OCI-M2 (cell line): Measurements from ENCODE around the gene CBX7.

Source experiments
- DNase-seq: peaks from one replicate; lab custom pipeline; 2025; ENCODE audit not compliant: unreplicated experiment; lab: John Stamatoyannopoulos, UW

CBX7 gene

DNA sequence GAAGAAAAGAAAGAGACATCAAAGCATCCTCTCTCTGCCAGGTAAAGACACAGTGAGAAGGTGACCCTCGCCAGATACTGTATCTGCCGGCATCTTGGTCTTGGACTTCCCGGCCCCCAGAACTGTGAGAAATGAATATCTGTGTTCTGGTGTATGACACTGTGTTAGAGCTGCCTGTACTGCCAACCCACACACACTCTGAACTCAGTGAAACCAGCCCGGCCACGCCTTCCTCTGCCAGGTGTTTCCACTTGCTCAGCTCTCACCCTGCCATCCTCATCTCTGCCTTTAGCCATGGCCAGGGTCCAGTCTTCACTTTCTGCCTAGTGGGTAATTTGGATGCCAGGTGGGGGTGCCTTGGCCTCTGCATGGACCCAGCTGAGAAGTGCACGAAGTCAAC, 24.0 kb downstream of the CBX7 start:
- no peak for DNase-seq

GRCh38 chr22:39125622-39126021, 26.9 kb downstream of the CBX7 start:
- no peak for DNase-seq

DNA sequence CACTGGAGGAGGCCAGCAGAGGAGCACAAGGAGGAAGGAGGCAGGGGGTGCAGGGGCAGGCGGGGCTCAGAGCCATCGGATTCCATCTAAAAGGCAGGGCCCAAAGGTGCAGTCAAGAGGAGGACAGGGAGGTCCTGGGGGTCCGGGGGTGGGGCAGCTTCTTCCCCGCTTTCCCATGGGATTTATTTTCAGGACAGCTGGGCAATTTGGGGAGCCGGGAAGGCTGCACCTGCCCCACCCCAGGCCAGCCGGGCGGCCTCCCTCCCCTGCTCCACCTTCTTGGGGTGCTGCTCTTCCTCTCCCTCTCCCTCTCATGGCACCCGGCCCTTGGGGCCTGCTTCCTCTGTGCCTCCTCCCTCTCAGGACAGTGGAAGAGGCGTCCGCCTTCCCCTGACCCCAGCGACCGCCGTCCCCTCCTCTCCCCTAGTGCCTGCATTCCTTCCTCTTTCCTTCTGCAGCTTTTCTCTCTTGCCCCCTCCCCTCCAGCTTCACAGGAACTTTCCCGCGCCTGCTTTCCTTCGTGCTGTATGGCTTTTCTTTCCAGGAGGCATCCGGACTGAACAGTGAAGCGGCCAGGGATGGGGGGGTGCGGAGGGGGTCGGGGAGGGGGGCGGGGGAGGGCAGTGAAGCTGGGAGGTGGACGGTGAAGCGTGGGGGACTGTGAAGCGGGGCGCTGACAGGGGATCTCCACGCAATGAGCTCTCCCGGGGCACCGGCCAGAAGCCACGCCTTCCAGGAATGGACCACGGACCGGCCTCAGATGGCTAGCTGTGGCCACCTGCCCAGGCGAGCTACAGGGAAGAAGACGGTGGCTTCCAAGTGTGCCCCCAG, 28.5 kb downstream of the CBX7 start:
- DNase-seq, result no peak

- DNase-seq, result no peak
These were observed 29.6 kb downstream of the CBX7 start for GRCh38 chr22:39122772-39123470.

GRCh38 chr22:39120983-39121382, 31.5 kb downstream of the CBX7 start:
- no peak for DNase-seq

DNA sequence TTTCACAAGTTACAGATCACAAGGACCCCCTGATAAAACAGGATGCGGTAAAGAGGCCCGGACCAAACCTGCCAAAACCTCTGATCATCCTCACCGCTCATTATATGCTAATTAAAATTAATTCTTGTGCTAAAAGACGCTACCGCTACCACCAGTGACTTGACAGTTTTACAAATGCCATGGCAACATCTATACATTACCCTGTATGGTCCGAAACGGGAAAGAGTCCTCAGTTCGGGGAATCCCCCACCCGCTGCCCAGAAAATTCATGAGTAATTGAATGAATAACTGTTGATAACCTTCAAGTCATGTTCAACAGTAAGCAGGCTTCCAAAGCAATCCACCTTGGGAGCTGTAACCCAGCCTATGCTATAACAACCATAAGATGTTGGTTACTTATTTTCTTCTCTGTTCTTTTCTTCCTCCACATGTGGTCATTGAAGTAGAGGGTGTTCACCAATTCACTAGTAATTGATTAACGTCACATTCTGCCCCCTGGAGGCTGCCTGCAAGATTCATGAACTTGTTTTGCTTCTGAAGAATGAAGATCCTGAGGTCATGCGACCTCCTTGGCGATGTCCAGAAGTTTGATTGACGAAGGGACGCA, 34.8 kb downstream of the CBX7 start:
- peak; percentile 14 for DNase-seq

- no peak for DNase-seq
These were observed 36.4 kb downstream of the CBX7 start for GRCh38 chr22:39115977-39116621.

DNA sequence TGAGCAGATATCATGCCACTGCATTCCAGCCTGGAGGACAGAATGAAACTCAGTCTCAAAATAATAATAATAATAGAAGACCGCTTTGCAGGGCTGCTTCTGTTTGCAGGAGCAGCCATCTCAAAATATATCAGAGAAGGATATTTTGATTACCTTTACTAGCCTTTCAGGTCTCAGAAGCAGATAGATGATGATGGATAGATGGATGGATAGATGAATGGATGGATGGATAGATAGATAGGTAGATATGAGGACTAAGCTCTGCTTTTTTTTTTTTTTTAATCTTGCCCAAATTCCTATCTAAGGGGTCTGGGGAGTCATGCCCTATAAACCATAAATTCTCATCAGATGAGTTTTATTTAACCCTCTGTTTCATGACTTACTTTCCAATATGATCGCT, 36.9 kb downstream of the CBX7 start:
- no peak for DNase-seq

DNA sequence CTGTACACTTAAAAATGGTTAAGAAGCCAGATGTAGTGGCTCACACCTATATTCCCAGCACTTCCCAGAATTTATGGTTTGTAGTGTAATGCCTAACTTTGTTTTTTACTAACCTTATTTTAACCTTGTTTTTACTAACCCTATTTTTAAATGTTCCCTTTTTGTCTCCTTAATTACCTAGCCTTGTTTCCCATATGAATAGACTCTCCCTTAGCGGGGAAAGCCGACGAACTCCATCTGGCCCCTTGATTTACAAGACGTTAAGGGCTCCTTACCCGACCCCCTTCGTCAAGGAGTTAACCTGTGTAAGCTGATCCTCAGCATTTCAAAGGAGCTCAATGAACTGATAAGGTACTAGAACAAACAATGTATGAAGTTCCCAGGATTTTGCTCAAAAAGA, 38.4 kb downstream of the CBX7 start:
- DNase-seq, result no peak

DNA sequence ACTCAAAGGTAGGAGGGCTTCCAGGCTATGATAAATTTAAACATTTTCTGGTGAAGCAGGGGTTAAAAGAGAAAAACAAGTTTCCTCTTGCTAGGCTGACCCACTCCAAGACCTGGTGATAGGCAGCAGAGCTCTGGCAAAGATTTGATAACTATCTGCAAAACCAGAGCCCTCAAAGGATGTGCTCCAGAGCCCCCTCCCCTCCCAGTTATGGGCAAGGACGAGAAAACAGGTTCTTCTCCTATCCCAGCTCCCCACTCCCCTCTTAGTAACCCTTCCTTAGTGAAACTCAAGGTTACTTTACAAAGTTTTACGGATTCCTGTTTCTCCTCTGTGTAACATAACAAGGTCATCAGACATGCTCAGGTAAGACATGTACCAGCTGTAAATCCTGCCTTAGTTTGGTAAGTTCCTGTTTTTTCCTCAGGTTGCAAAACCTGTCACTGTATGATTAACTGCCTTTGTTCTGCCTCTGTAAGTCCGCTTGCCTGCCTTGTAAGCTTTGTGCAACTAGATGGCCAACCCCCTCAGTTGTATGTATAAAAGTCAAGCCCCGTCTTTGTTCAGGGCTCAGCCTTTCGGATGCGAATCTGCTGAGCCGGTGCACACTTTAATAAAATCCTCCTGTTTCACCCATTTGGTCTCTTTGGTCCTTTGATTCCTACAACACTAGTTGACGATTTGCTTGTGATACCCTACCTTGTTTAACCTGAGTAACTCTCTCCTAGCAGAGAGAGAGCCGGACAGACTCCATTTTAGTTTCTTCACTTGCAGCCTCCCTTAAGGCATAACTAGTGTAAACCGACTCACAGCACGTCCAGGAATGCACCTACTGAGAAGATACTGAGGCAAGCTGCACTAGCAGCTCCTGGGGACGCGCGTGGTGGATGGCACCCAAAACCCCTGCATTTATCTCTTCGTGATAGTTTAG, 41.6 kb downstream of the CBX7 start:
- no peak for DNase-seq

- no peak for DNase-seq
These were observed 43.1 kb downstream of the CBX7 start for GRCh38 chr22:39109361-39109760.

DNA sequence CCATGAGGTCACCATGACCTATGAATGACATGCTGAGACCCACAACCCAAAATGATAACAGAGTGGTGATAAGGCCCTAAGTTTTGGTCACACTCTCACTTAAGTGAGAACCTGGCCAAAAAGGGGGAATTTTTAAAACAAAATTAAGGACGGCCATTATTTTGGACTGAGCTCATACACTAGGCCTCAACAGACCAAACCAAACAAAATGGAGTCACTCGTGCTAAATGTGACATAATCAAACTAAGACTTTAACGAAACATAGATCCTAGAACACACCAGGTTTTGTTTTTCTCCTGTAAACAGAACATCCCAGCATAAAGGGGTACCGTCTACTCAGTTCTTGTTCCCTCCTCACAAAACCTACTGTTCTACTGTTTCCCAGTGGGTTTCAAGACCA, 44.0 kb downstream of the CBX7 start:
- no peak for DNase-seq

DNA sequence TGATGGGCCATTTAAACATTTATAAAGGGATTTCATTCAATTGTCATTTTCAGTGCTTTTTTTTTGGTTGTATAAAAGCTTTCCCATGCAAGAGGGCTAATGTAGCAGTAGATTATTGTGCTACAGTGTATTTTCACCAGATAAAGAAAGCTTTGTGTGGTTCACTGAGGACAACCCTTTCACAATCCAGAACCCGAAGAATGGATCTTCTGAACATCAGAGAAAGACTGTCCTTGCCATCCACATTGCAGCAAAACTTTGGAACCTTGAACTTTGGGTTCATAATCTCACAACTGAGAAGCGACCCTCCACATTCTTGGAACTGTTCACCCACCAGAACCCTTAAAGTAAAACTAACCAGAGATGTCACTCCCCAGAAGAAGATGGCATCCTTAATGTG, 46.2 kb downstream of the CBX7 start:
- DNase-seq, result no peak

DNA sequence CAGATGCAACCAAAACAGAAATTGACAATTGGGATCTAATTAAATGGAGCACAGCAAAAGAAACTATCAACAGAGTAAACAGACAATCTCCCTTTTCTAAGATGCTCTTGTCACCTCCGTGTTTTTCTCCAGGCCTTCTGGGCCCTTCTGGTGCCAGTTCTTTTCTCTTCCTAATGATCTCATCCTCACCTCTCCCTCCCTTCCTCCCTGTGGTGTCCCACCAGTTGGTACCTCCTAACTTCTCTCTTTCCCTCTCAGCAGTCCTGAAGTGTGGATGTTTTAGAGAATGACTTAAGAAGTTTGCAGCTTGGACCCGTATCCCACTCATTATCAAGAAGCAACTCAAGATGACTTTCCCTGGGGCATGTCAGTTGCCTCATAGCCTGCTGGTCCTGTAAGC, 49.0 kb downstream of the CBX7 start:
- no peak for DNase-seq

DNA sequence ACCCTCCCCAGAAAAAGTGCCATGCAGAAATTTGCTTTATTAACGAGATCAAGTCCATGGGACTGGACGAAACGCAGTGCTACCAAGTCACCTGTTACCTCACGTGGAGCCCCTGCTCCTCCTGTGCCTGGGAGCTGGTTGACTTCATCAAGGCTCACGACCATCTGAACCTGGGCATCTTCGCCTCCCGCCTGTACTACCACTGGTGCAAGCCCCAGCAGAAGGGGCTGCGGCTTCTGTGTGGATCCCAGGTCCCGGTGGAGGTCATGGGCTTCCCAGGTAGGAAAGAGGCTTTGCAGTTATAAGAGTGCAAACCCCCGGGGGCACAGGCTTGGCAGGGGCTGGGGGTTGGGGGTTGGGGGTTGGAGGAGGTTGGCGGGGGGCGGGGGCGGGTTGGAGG, 51.3 kb downstream of the CBX7 start:
- DNase-seq, result no peak

DNA sequence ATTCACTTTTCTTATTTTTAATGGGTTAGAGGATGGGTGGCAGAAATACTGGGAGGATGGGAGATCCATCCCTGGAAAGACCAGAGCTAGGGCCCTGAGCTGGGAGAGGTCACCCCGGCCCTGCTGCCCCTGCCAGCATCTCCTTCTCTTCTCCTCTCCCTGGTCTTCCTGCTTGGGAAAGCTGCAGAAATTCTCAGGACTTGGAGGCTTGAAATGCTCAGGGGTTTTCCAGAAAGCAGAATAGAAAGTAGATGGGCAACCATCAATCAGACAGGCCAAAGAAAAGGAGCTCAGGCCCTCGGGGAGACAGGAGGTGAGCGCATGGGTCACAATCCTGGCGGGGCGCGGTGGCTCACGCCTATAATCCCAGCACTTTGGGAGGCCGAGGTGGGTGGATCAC, 53.9 kb downstream of the CBX7 start:
- no peak for DNase-seq

DNA sequence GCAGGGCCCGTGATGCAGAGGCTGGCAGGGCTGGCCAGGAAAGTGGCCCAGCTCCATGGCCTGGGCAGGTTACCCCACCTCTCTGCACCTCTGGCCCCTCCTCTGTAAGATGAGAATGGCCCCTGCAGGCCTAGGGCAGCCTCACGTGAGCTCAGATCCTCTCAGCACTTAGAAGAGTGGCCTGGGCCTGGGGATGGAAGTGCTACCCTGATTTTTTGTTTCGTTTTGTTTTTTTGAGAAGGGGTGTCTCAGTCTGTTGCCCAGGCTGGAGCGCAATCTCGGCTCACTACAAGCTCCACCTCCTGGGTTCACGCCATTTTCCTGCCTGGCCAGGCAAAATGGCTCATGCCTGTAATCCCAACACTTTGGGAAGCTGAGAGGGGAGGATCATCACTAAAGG, 54.5 kb downstream of the CBX7 start:
- DNase-seq, result no peak

DNA sequence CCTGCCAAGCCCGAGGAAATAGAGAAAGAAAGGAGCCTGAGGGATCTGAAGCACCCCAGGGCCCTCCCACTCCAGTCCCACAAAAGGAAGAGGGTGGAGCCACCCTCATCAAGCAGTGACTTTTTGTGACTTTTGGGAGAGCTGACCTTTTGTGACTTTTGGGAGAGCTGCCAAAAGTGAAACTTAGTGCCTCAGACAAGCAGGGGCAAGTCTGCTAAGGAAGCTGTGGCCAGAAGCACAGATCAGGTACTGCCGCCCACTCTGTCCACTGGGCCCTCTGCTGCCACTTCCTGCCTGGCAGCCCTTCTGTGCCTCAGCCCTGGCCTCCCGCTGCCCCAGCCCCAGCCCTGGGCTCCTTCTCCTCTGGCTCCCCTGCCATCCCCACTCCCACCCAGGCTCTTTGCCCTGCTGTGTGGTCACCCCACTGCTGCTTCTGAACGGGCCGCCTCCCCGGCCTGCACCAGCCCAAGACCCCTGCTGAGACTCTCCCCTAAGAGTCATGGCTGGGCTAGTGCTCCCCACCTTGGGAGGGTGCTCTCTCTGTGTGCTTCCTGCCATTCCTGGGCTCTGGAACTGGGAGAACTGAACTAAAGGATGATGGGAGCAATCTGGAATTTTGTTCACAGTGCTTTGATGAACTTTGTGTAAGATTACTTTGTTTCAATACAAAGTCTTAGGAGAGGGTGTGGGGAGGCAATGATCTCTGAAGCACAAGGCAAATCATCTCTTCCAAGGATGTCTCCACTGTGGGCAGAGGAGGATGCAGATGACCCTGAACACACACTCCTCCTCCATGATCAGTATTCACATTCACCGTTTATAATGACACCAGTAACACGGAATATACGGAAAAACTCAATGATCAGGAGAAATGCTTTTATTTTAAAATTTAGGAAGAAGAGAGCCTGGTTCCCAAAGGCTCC, 55.1 kb downstream of the CBX7 start, which contains the start of gene APOBEC3H:
Gene APOBEC3H, plus strand, starts transcription at position 147 of the 923 bp plus-strand sequence. CDS start 3,035 bp downstream, outside the sequence.
- DNase-seq, result no peak

DNA sequence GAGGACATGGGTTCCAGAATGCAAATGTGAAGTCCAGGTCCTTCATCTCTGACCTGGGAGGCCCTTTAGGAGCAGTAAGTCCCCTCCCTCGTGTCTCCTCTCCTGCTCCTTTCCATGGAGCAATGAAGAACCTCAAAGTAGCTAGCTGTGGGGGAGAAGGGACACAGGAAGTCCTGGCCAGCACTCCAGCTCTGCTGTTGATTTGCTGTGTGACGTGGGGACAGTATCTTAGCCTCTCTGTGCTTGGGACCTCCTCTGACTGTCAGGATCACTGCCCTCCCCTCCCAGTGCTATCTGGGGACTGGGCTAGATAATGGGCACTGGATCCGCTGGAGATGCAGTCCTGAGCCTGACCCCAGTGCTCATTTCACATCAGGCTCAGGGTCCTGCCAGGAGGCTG, 56.5 kb downstream of the CBX7 start:
- DNase-seq, result no peak
